ENCODE results near the gene HTR6.

Gene HTR6

DNA sequence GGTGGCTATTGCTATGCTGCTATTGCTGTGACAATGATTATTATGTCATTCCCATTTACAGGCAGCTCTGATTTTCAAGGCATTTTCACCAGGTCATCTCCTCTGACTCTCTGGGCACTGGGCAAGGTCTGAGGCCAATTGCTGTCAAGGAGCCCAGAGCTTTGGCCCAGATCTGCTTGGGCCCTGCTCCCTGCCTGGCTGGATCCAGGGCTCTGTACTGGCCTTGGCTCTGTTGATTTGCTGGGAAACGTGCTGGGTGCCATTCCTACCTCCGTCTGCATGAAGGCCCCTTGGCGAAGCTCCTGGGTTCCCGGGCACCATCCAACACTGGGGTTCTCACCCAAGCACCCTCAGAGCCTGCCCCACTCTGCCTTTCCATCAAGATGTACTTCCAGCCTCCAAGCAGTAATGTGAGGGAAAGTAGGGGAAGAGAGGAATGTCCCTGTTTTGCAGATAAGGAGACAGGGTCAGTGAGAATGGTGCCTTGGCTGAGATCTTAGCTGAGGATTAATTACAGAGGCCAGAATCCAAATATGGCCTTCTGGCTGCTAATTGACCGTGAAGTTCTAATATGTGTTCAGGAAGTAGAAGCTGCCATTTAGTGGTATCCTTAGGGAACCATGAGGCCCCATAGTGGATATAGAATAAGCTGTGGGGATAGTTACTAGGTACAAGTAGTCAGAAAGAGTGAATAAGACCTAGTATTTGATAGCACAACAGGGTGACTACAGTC, 63.9 kb downstream of the HTR6 start:
- no peak for DNase-seq

GRCh38 chr1:19730232-19730631, 65.6 kb downstream of the HTR6 start:
- DNase-seq, result no peak
